ENCODE results near the gene AHR.

AHR gene

GRCh38 chr7:17302575-17303142, 4.2 kb downstream of the AHR start:
- peaks cover 23% of the 10 kb centered on the region for H3K27me3 ChIP-seq (ENCODE audit: control insufficient read depth, insufficient read depth, low read length, poor library complexity, severe bottlenecking)
- no peak overlapping the region for H3K4me3 ChIP-seq (ENCODE audit: insufficient read depth, low read depth, low read length)
- no peak overlapping the region for H3K27ac ChIP-seq (ENCODE audit: insufficient read depth, low read depth, low read length, poor library complexity, severe bottlenecking)
- WGBS, 2 experiments = 90 to 97% methylated on average over 7 of the region's 8 CpGs
- H3K36me3 ChIP-seq (ENCODE audit: control insufficient read depth, insufficient read depth, low read length) = no peaks in the 10 kb centered on the region
- H3K9me3 ChIP-seq (ENCODE audit: control insufficient read depth, low read length) = no peaks in the 10 kb centered on the region
- no peaks in the 10 kb centered on the region for H3K4me1 ChIP-seq (ENCODE audit: control insufficient read depth, insufficient read depth, low read length)

- H3K4me1 ChIP-seq (ENCODE audit: control insufficient read depth, insufficient read depth, low read length) = no peaks in the 10 kb centered on the region
Observed at GRCh38 chr7:17304926-17305325, 6.5 kb downstream of the AHR start.

GRCh38 chr7:17305387-17306171, 7.1 kb downstream of the AHR start:
- Histone ChIP-seq H3K27ac (ENCODE audit: insufficient read depth, low read depth, low read length, poor library complexity, severe bottlenecking) (no peak overlapping the region), H3K4me3 (ENCODE audit: insufficient read depth, low read depth, low read length) (no peak overlapping the region), H3K36me3 (ENCODE audit: control insufficient read depth, insufficient read depth, low read length) (no peaks in the 10 kb centered on the region), H3K4me1 (ENCODE audit: control insufficient read depth, insufficient read depth, low read length) (no peaks in the 10 kb centered on the region), H3K9me3 (ENCODE audit: control insufficient read depth, low read length) (no peaks in the 10 kb centered on the region), H3K27me3 (ENCODE audit: control insufficient read depth, insufficient read depth, low read length, poor library complexity, severe bottlenecking) (peaks cover 2% of the 10 kb centered on the region)
- 95% methylated on average over 5 to 6 of the region's 6 CpGs for WGBS, 2 experiments

More at GRCh38 chr7:17304926-17305325, 6.5 kb downstream of the AHR start:
- Histone ChIP-seq H3K27me3 (ENCODE audit: control insufficient read depth, insufficient read depth, low read length, poor library complexity, severe bottlenecking) (peaks cover 8% of the 10 kb centered on the region), H3K9me3 (ENCODE audit: control insufficient read depth, low read length) (no peaks in the 10 kb centered on the region), H3K36me3 (ENCODE audit: control insufficient read depth, insufficient read depth, low read length) (no peaks in the 10 kb centered on the region), H3K4me3 (ENCODE audit: insufficient read depth, low read depth, low read length) (no peak overlapping the region), H3K27ac (ENCODE audit: insufficient read depth, low read depth, low read length, poor library complexity, severe bottlenecking) (no peak overlapping the region)

GRCh38 chr7:17307000-17307399, 8.5 kb downstream of the AHR start:
- no peak overlapping the region for H3K27ac ChIP-seq (ENCODE audit: insufficient read depth, low read depth, low read length, poor library complexity, severe bottlenecking)

GRCh38 chr7:17307558-17307957, 9.1 kb downstream of the AHR start:
- Histone ChIP-seq H3K4me3 (ENCODE audit: insufficient read depth, low read depth, low read length) (no peak overlapping the region), H3K9me3 (ENCODE audit: control insufficient read depth, low read length) (no peaks in the 10 kb centered on the region), H3K36me3 (ENCODE audit: control insufficient read depth, insufficient read depth, low read length) (no peaks in the 10 kb centered on the region), H3K27ac (ENCODE audit: insufficient read depth, low read depth, low read length, poor library complexity, severe bottlenecking) (no peak overlapping the region), H3K4me1 (ENCODE audit: control insufficient read depth, insufficient read depth, low read length) (no peaks in the 10 kb centered on the region), H3K27me3 (ENCODE audit: control insufficient read depth, insufficient read depth, low read length, poor library complexity, severe bottlenecking) (no peaks in the 10 kb centered on the region)
- WGBS, 2 experiments = 93% methylated on average over 5 of the region's 5 CpGs

More at GRCh38 chr7:17307000-17307399, 8.5 kb downstream of the AHR start:
- no peak overlapping the region for H3K4me3 ChIP-seq (ENCODE audit: insufficient read depth, low read depth, low read length)
- 100% methylated on average over 1 of the region's 1 CpG for WGBS, 2 experiments
- no peaks in the 10 kb centered on the region for H3K27me3 ChIP-seq (ENCODE audit: control insufficient read depth, insufficient read depth, low read length, poor library complexity, severe bottlenecking)
- H3K36me3 ChIP-seq (ENCODE audit: control insufficient read depth, insufficient read depth, low read length) = no peaks in the 10 kb centered on the region
- no peaks in the 10 kb centered on the region for H3K9me3 ChIP-seq (ENCODE audit: control insufficient read depth, low read length)
- H3K4me1 ChIP-seq (ENCODE audit: control insufficient read depth, insufficient read depth, low read length) = no peaks in the 10 kb centered on the region

- Histone ChIP-seq H3K27ac (ENCODE audit: insufficient read depth, low read depth, low read length, poor library complexity, severe bottlenecking) (no peak overlapping the region), H3K4me3 (ENCODE audit: insufficient read depth, low read depth, low read length) (no peak overlapping the region), H3K9me3 (ENCODE audit: control insufficient read depth, low read length) (no peaks in the 10 kb centered on the region), H3K4me1 (ENCODE audit: control insufficient read depth, insufficient read depth, low read length) (peaks cover 4% of the 10 kb centered on the region), H3K36me3 (ENCODE audit: control insufficient read depth, insufficient read depth, low read length) (no peaks in the 10 kb centered on the region), H3K27me3 (ENCODE audit: control insufficient read depth, insufficient read depth, low read length, poor library complexity, severe bottlenecking) (no peaks in the 10 kb centered on the region)
- WGBS, 2 experiments = 100% methylated on average over 1 of the region's 2 CpGs
Observed at GRCh38 chr7:17307969-17308648, 9.7 kb downstream of the AHR start.

- H3K9me3 ChIP-seq (ENCODE audit: control insufficient read depth, low read length) = no peaks in the 10 kb centered on the region
- peaks cover 5% of the 10 kb centered on the region for H3K4me1 ChIP-seq (ENCODE audit: control insufficient read depth, insufficient read depth, low read length)
- 91 to 98% methylated on average over 4 of the region's 4 CpGs for WGBS, 2 experiments
- H3K27me3 ChIP-seq (ENCODE audit: control insufficient read depth, insufficient read depth, low read length, poor library complexity, severe bottlenecking) = no peaks in the 10 kb centered on the region
- no peak overlapping the region for H3K4me3 ChIP-seq (ENCODE audit: insufficient read depth, low read depth, low read length)
- no peak overlapping the region for H3K27ac ChIP-seq (ENCODE audit: insufficient read depth, low read depth, low read length, poor library complexity, severe bottlenecking)
- no peaks in the 10 kb centered on the region for H3K36me3 ChIP-seq (ENCODE audit: control insufficient read depth, insufficient read depth, low read length)
Observed at GRCh38 chr7:17311194-17311593, 12.7 kb downstream of the AHR start.

GRCh38 chr7:17311952-17312351, 13.5 kb downstream of the AHR start:
- Histone ChIP-seq H3K9me3 (ENCODE audit: control insufficient read depth, low read length) (no peaks in the 10 kb centered on the region), H3K36me3 (ENCODE audit: control insufficient read depth, insufficient read depth, low read length) (no peaks in the 10 kb centered on the region), H3K4me3 (ENCODE audit: insufficient read depth, low read depth, low read length) (no peak overlapping the region), H3K27me3 (ENCODE audit: control insufficient read depth, insufficient read depth, low read length, poor library complexity, severe bottlenecking) (no peaks in the 10 kb centered on the region), H3K27ac (ENCODE audit: insufficient read depth, low read depth, low read length, poor library complexity, severe bottlenecking) (no peak overlapping the region), H3K4me1 (ENCODE audit: control insufficient read depth, insufficient read depth, low read length) (peaks cover 5% of the 10 kb centered on the region)
- whole genome bisulfite sequencing, 2 experiments = 36 to 42% methylated on average over 3 of the region's 3 CpGs

GRCh38 chr7:17312641-17313040, 14.2 kb downstream of the AHR start:
- Histone ChIP-seq H3K27me3 (ENCODE audit: control insufficient read depth, insufficient read depth, low read length, poor library complexity, severe bottlenecking) (no peaks in the 10 kb centered on the region), H3K9me3 (ENCODE audit: control insufficient read depth, low read length) (no peaks in the 10 kb centered on the region), H3K4me3 (ENCODE audit: insufficient read depth, low read depth, low read length) (no peak overlapping the region), H3K36me3 (ENCODE audit: control insufficient read depth, insufficient read depth, low read length) (no peaks in the 10 kb centered on the region), H3K27ac (ENCODE audit: insufficient read depth, low read depth, low read length, poor library complexity, severe bottlenecking) (no peak overlapping the region), H3K4me1 (ENCODE audit: control insufficient read depth, insufficient read depth, low read length) (peaks cover 5% of the 10 kb centered on the region)
- 39 to 40% methylated on average over 2 of the region's 2 CpGs for WGBS, 2 experiments

GRCh38 chr7:17313194-17313593, 14.7 kb downstream of the AHR start:
- Histone ChIP-seq H3K4me1 (ENCODE audit: control insufficient read depth, insufficient read depth, low read length) (peaks cover 5% of the 10 kb centered on the region), H3K27ac (ENCODE audit: insufficient read depth, low read depth, low read length, poor library complexity, severe bottlenecking) (no peak overlapping the region), H3K27me3 (ENCODE audit: control insufficient read depth, insufficient read depth, low read length, poor library complexity, severe bottlenecking) (no peaks in the 10 kb centered on the region), H3K36me3 (ENCODE audit: control insufficient read depth, insufficient read depth, low read length) (no peaks in the 10 kb centered on the region), H3K4me3 (ENCODE audit: insufficient read depth, low read depth, low read length) (no peak overlapping the region), H3K9me3 (ENCODE audit: control insufficient read depth, low read length) (no peaks in the 10 kb centered on the region)
- WGBS, 2 experiments = 40 to 42% methylated on average over 2 to 5 of the region's 5 CpGs

All from ectodermal cell (in vitro differentiated cells).